Mucosa of stomach (tissue), 1 donor: ENCODE data around the gene SVOPL.

Experiments used
- H3K27me3 ChIP-seq: one replicate; pipeline ENCODE4 v1.7.0; 2013; ENCODE audit warnings: mild to moderate bottlenecking, low read length; ENCODE audit not compliant: control insufficient read depth, insufficient read depth
- H3K36me3 ChIP-seq: one replicate; pipeline ENCODE4 v1.7.0; 2013; ENCODE audit warnings: low read length; ENCODE audit not compliant: control insufficient read depth, insufficient read depth
- H3K4me1 ChIP-seq: one replicate; pipeline ENCODE4 v1.7.0; 2013; ENCODE audit warnings: mild to moderate bottlenecking, low read length; ENCODE audit not compliant: control insufficient read depth, insufficient read depth
- H3K4me3 ChIP-seq: one replicate; pipeline ENCODE4 v1.7.0; 2013; ENCODE audit warnings: low read length
- H3K9ac ChIP-seq: one replicate; pipeline ENCODE4 v1.7.0; 2013; ENCODE audit warnings: mild to moderate bottlenecking, low read length, moderate library complexity
- H3K9me3 ChIP-seq: one replicate; pipeline ENCODE4 v1.7.0; 2013; ENCODE audit warnings: mild to moderate bottlenecking, low read length, moderate library complexity; ENCODE audit not compliant: control insufficient read depth
- donor health status: Pancreatic carcinoma.

The SVOPL gene

DNA sequence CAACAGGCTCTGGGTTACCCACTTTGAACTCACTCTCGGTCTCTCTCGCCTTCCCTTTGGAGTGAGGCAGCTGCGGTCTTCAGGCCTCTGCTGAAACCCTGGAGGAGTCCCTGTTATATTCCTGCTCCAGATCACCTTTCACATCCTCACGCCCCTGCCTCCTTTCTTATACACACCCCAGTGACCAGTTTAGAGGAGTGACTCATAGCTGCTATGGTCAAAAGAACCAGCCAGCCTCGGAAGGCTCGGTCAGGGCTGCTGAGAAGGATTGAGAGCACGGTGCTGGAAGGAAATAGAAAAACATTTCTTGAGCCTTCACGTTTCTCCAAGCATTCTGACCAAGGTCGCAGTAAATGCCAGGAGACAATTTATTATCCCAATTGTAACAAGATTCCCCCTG, 28.3 kb upstream of the SVOPL start:
- H3K9ac ChIP-seq: no peak overlapping the region
- no peak overlapping the region for H3K4me3 ChIP-seq
- no peaks in the 10 kb centered on the region for H3K36me3 ChIP-seq
- no peaks in the 10 kb centered on the region for H3K27me3 ChIP-seq
- H3K4me1 ChIP-seq: no peaks in the 10 kb centered on the region
- H3K9me3 ChIP-seq: no peaks in the 10 kb centered on the region

- Histone ChIP-seq H3K27me3 (no peaks in the 10 kb centered on the region), H3K9ac (no peak overlapping the region), H3K4me1 (no peaks in the 10 kb centered on the region), H3K36me3 (no peaks in the 10 kb centered on the region), H3K9me3 (no peaks in the 10 kb centered on the region), H3K4me3 (no peak overlapping the region)
Measured at GRCh38 chr7:138727336-138728099, 26.4 kb upstream of the SVOPL start.

DNA sequence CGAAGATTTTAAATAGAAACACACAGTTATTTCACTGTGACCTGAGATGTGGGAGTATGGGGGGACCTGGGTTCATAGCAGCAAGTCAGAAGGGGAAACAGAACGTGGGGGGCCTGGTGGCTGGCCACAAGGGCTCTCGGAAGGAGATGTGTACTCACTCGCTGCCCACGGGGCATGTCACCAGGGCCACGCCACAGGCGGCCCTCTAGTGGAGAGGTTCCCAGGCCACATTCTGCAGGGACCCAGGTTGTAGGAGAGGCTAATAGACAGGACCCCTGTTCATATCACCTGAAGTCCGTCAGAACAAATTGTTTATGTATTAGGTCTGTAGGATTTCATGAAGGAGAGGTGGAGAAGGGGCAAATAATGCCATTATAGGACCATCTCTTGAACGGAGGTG, 25.1 kb upstream of the SVOPL start:
- no peaks in the 10 kb centered on the region for H3K27me3 ChIP-seq
- H3K4me1 ChIP-seq: no peaks in the 10 kb centered on the region
- H3K9me3 ChIP-seq: no peaks in the 10 kb centered on the region
- no peak overlapping the region for H3K4me3 ChIP-seq
- no peaks in the 10 kb centered on the region for H3K36me3 ChIP-seq
- no peak overlapping the region for H3K9ac ChIP-seq

DNA sequence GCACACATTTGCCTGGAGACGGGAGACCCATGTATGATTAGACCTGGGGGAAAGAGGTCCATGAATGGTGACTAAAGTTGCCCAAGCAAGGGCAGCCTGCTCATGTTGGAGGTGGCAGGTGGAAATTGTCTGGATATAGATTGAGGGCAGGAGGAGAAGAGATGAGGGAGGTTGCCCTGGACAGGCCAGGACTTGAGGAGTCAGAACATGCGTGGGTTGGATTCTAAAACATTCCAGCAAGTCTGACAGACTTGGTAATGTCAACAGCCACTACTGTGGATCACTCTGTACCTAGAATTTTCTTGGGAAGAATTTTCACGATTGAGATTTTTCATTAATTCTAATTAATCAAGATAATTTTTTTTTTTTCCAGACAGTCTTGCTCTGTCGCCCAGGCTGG, 19.1 kb upstream of the SVOPL start:
- Histone ChIP-seq H3K9me3 (no peaks in the 10 kb centered on the region), H3K4me1 (no peaks in the 10 kb centered on the region), H3K36me3 (no peaks in the 10 kb centered on the region), H3K4me3 (no peak overlapping the region), H3K9ac (no peak overlapping the region), H3K27me3 (no peaks in the 10 kb centered on the region)

DNA sequence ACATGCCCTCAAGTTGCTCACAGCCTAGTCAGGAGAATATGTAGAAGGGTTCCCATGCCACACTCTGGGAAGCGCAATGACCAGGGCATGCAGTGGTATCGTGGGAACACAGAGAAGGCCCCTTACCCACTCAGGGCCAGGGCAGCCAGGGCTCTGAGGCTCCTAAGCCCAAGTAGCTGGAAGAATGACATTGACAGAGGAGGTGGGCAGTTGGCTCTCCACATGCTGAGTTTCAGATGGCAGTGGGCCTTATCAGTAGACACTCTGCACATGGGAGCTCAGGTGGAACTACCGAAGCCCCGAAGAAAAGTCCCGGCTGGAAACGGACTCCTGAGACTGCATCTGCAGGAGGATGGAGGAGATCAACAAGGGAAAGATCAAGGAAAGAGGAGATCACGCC, 15.7 kb upstream of the SVOPL start:
- H3K9me3 ChIP-seq: no peaks in the 10 kb centered on the region
- H3K9ac ChIP-seq: no peak overlapping the region
- H3K4me3 ChIP-seq: no peak overlapping the region
- no peaks in the 10 kb centered on the region for H3K27me3 ChIP-seq
- H3K36me3 ChIP-seq: no peaks in the 10 kb centered on the region
- no peaks in the 10 kb centered on the region for H3K4me1 ChIP-seq

- Histone ChIP-seq H3K9me3 (no peaks in the 10 kb centered on the region), H3K4me1 (no peaks in the 10 kb centered on the region), H3K36me3 (no peaks in the 10 kb centered on the region), H3K4me3 (no peak overlapping the region), H3K9ac (no peak overlapping the region), H3K27me3 (no peaks in the 10 kb centered on the region)
Measured at GRCh38 chr7:138713191-138713590, 12.0 kb upstream of the SVOPL start.

GRCh38 chr7:138712652-138713051, 11.5 kb upstream of the SVOPL start:
- H3K9me3 ChIP-seq: no peaks in the 10 kb centered on the region
- no peaks in the 10 kb centered on the region for H3K27me3 ChIP-seq
- H3K36me3 ChIP-seq: no peaks in the 10 kb centered on the region
- no peak overlapping the region for H3K9ac ChIP-seq
- no peak overlapping the region for H3K4me3 ChIP-seq
- H3K4me1 ChIP-seq: no peaks in the 10 kb centered on the region

- Histone ChIP-seq H3K4me1 (no peaks in the 10 kb centered on the region), H3K27me3 (no peaks in the 10 kb centered on the region), H3K4me3 (no peak overlapping the region), H3K9ac (no peak overlapping the region), H3K36me3 (no peaks in the 10 kb centered on the region), H3K9me3 (no peaks in the 10 kb centered on the region)
Measured at GRCh38 chr7:138710536-138711385, 9.6 kb upstream of the SVOPL start.

GRCh38 chr7:138705167-138705566, 4.0 kb upstream of the SVOPL start:
- Histone ChIP-seq H3K4me1 (no peaks in the 10 kb centered on the region), H3K9me3 (no peaks in the 10 kb centered on the region), H3K27me3 (no peaks in the 10 kb centered on the region), H3K4me3 (no peak overlapping the region), H3K9ac (no peak overlapping the region), H3K36me3 (no peaks in the 10 kb centered on the region)

- Histone ChIP-seq H3K9me3 (no peaks in the 10 kb centered on the region), H3K9ac (no peak overlapping the region), H3K27me3 (no peaks in the 10 kb centered on the region), H3K36me3 (no peaks in the 10 kb centered on the region), H3K4me3 (no peak overlapping the region), H3K4me1 (no peaks in the 10 kb centered on the region)
Measured at GRCh38 chr7:138701537-138701923, 368 bp upstream of the SVOPL start.

DNA sequence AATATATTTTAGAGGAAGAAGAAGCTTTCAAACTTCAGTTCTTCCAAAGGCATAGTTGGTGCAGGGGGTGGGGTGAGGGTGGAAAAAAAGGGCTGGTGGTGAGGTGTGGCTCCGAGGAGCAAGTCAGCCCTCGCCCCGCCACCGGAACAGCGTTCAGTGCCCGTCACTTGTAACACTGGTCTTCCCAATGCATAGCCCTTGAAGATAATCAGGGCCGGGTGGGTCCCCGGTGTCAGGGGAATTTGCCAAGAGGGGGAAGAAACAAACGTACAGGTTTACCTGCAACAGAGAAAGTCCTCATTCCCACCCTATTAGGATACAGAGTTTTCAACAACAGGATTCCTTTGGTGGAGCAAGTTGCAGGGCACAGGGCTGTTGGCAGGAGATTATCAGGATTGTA, 1.5 kb downstream of the SVOPL start:
- Histone ChIP-seq H3K27me3 (no peaks in the 10 kb centered on the region), H3K9me3 (no peaks in the 10 kb centered on the region), H3K4me1 (no peaks in the 10 kb centered on the region), H3K4me3 (no peak overlapping the region), H3K9ac (no peak overlapping the region), H3K36me3 (no peaks in the 10 kb centered on the region)

DNA sequence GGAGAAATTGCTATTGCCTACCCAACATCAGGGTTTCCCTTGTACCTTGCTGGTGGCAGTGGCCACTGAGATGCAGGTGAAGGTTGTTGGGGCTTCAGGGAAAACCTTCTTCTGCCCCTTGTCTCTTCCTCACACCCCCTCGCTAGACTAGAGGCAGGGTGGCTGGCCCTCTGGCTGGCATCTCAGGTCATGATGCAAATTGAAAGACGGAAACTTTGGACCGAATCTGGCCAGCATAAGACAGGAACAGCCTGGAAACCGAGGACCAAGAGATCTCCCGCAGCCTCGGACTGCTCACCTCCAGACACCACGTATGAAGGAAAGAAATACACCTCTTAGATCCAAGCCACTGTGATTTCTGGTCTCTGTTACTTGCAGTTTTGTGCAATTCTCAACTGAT, 2.9 kb downstream of the SVOPL start:
- no peaks in the 10 kb centered on the region for H3K9me3 ChIP-seq
- H3K9ac ChIP-seq: no peak overlapping the region
- no peaks in the 10 kb centered on the region for H3K4me1 ChIP-seq
- H3K27me3 ChIP-seq: no peaks in the 10 kb centered on the region
- no peak overlapping the region for H3K4me3 ChIP-seq
- H3K36me3 ChIP-seq: no peaks in the 10 kb centered on the region
